Lung (tissue), 12 donors: ENCODE data around the gene GLIS1. TPM values are rescaled to one million over a fixed set of nuclear protein-coding genes. Genes with fewer than 3 reads are reported as not detected.

Experiments used
- ATAC-seq: fragments of 200-7000 bp; cut with Tn5 transposase; one replicate; pipeline ENCODE4 v1.9.1; 2020; ENCODE audit warnings: moderate number of reproducible peaks; ENCODE audit not compliant: insufficient read depth, low FRiP score
- DNase-seq, 3 donors: peaks; one replicate each; pipeline ENCODE4 v3.0.0-alpha.2; 2013 to 2017
- H3K27ac ChIP-seq, 2 donors: one replicate each; pipeline ENCODE4 v1.5.1; 2013; ENCODE audit warnings: mild to moderate bottlenecking in 2 of 2, moderate library complexity in 2 of 2, control low read depth in 1 of 2, inconsistent platforms in 1 of 2, low read depth in 1 of 2, low read length in 1 of 2
- H3K27me3 ChIP-seq, 3 donors: one replicate each; pipeline ENCODE4 v1.5.1; 2013; ENCODE audit warnings: low read length in 2 of 3; ENCODE audit not compliant: control insufficient read depth in 3 of 3, insufficient read depth in 3 of 3
- H3K36me3 ChIP-seq, 4 donors: one replicate each; pipeline ENCODE4 v1.5.1; 2013; ENCODE audit warnings: low read length in 4 of 4, mild to moderate bottlenecking in 1 of 4, moderate library complexity in 1 of 4; ENCODE audit not compliant: control insufficient read depth in 4 of 4, insufficient read depth in 4 of 4
- H3K4me1 ChIP-seq, 5 donors: one replicate each; pipeline ENCODE4 v1.5.1; 2013; ENCODE audit warnings: low read length in 5 of 5, mild to moderate bottlenecking in 2 of 5, moderate library complexity in 1 of 5; ENCODE audit not compliant: control insufficient read depth in 5 of 5, insufficient read depth in 5 of 5
- H3K4me3 ChIP-seq: one replicate; pipeline ENCODE4 v1.5.1; 2013; ENCODE audit warnings: mild to moderate bottlenecking, control low read depth, moderate library complexity
- H3K9ac ChIP-seq, 2 donors: one replicate each; pipeline ENCODE4 v1.5.1; 2013; ENCODE audit warnings: low read length in 2 of 2, control low read depth in 1 of 2; ENCODE audit not compliant: insufficient read depth in 1 of 2
- H3K9me3 ChIP-seq, 4 donors: one replicate each; pipeline ENCODE4 v1.5.1; 2013; ENCODE audit warnings: low read length in 3 of 4, mild to moderate bottlenecking in 1 of 4, moderate library complexity in 1 of 4; ENCODE audit not compliant: control insufficient read depth in 4 of 4, insufficient read depth in 3 of 4
- whole genome bisulfite sequencing, 2 donors: extraction: QIAGEN DNeasy Blood & Tissue Kit; methylation state at CpG; one replicate each; pipeline ENCODE4 v1.1.7; 2013; 5-methylcytosine and 5-hydroxymethylcytosine counted together
- polyA plus RNA-seq, 2 donors: library from polyadenylated mRNA; stranded (reverse); fragments of 200-250 nt; gene quantifications; one replicate each; pipeline ENCODE4 v1.2.1, GENCODE V29; 2013
- total RNA-seq, 2 donors: library from RNA; depleted of rRNA in 1 of 2; stranded (reverse); fragments of >200 nt in 1 of 2; gene quantifications; one replicate each; pipeline ENCODE4 v1.2.1, GENCODE V29; 2014 to 2021
- TF ChIP-seq, protein P1 (sequence below): IDR thresholded peaks from 2 replicates; pipeline ENCODE4 v1.5.1; 2012; ENCODE audit warnings: mild to moderate bottlenecking; ENCODE audit errors: control extremely low read depth, extremely low read depth
- donor health status: control.
- donor health status: control.
- donor health status: Bipolar disorder and iron deficiency.
- donor health status: healthy.
- donor health status: DM: yes; HTN: yes; CAD: no.

Gene GLIS1
- total and polyA plus RNA-seq, 4 donors, result 0.05 to 0.18 (median 0.17) TPM; not detected in 1

DNA sequence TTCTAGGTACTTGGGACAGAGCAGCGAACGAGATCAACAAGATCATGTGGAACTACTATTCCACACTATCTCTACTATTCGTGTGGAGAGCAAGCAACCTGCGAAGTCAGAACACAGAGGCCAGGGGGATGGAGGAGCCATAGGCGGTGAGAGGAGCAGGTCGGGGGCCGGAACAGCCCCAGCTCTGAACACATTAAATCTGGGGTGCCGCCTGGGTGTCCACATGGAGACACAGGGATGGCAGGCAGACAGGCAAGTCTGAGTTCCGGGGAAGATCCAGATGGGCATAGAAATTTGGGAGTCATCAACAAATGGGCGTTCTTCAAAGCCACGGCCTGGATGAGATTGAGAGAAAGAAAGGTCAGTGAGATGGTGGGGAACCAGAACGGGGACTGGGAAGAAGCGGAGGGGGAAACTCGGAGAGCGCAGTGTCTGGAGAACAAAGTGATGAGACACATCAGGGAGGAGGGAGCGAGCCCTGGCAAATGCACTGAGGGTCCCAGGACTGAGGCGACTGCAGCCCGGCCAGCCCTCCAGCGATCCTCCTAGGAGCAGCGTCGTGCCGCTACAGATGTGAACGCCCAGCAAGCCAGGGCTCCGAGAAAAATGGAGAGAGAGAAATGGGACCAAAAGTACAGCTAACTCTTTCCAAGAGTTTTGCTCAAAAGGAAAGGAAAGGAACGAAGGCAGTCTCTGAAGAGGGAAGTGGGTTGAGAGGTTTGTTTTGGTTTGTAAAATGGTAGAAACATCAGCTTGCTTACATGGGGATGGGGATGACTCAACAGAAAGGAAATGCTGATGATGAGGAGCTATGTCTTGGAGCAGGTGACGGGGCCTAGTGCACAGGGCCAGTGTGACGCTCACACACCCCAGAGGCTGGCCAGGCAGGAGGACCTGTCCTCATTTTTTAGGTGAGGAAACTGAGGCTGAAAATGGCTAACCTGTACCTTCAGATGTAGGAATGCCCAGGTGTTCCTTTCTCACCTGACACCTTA, 84.5 kb downstream of the GLIS1 start:
- peak in 1 of 3 donors; percentile 6 for DNase-seq
- H3K36me3 ChIP-seq, result no peaks in the 10 kb centered on the region
- H3K4me1 ChIP-seq, result peaks cover 0 to 5% (median 0%) of the 10 kb centered on the region in 5 donors
- H3K9ac ChIP-seq, result no peak overlapping the region
- 80 to 85% methylated on average over 27 of the region's 27 CpGs for whole genome bisulfite sequencing, 2 donors
- H3K27ac ChIP-seq, result no peak overlapping the region
- H3K27me3 ChIP-seq, result peaks cover 0 to 32% (median 11%) of the 10 kb centered on the region in 3 donors
- peaks cover 0 to 1% (median 0%) of the 10 kb centered on the region in 4 donors for H3K9me3 ChIP-seq
- no peak overlapping the region for H3K4me3 ChIP-seq
- no peak for ATAC-seq
- TF ChIP-seq, protein P1, sequence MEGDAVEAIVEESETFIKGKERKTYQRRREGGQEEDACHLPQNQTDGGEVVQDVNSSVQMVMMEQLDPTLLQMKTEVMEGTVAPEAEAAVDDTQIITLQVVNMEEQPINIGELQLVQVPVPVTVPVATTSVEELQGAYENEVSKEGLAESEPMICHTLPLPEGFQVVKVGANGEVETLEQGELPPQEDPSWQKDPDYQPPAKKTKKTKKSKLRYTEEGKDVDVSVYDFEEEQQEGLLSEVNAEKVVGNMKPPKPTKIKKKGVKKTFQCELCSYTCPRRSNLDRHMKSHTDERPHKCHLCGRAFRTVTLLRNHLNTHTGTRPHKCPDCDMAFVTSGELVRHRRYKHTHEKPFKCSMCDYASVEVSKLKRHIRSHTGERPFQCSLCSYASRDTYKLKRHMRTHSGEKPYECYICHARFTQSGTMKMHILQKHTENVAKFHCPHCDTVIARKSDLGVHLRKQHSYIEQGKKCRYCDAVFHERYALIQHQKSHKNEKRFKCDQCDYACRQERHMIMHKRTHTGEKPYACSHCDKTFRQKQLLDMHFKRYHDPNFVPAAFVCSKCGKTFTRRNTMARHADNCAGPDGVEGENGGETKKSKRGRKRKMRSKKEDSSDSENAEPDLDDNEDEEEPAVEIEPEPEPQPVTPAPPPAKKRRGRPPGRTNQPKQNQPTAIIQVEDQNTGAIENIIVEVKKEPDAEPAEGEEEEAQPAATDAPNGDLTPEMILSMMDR, result no peak

DNA sequence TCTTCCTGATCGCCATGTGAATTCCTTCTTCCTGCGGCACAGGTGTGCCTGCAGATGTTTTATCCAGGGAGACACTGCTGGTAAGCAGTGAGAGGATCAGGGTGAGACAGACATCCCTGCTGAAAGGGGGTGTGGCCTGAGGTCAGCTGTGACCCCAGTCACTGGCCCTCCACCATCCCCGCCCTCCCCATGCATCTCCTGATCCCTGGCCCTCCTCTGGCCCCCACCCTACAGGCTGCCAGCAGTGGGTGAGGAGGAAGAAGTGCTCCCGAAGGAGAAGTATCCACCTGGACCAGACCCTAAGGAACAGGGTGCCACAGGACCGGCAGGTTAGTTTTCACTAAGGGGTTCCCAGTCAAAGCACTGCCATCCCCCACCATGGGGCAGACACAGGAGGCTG, 85.3 kb downstream of the GLIS1 start:
- Histone ChIP-seq H3K36me3 (no peaks in the 10 kb centered on the region), H3K27ac (no peak overlapping the region), H3K27me3 (peaks cover 0 to 32% (median 11%) of the 10 kb centered on the region in 3 donors), H3K4me1 (peaks cover 0 to 10% (median 0%) of the 10 kb centered on the region in 5 donors), H3K9ac (no peak overlapping the region), H3K9me3 (peaks cover 0 to 1% (median 0%) of the 10 kb centered on the region in 4 donors), H3K4me3 (no peak overlapping the region)
- ATAC-seq, result no peak
- DNase-seq, result peak in 1 of 3 donors; percentile 6
- 67 to 85% methylated on average over 5 of the region's 5 CpGs for WGBS, 2 donors
- TF ChIP-seq, protein P1, result no peak

DNA sequence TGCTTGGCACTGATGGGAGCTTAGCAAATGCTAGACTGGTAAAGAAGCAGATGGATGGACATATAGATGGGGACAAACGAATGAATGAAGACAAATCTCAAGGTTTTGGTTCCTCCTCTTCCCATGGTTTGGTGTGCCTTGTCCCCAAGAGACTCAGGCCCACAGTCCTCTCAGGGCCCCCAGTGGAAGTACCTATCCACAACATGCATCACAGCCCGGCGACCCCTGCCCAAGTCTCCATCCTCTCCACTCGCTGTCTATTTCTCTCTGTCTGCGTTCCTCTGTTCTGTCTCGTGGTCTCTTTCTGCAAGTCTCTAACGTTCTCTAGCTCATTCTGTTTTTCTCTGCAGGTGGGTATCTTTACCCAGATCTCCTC, 85.8 kb downstream of the GLIS1 start:
- no peak overlapping the region for H3K9ac ChIP-seq
- H3K9me3 ChIP-seq, result peaks cover 0 to 1% (median 0%) of the 10 kb centered on the region in 4 donors
- ATAC-seq, result no peak
- TF ChIP-seq, protein P1, result no peak
- no peak overlapping the region for H3K27ac ChIP-seq
- 77 to 82% methylated on average over 7 of the region's 7 CpGs for WGBS, 2 donors
- no peaks in the 10 kb centered on the region for H3K36me3 ChIP-seq
- peaks cover 0 to 36% (median 11%) of the 10 kb centered on the region in 3 donors for H3K27me3 ChIP-seq
- H3K4me1 ChIP-seq, result peaks cover 0 to 10% (median 0%) of the 10 kb centered on the region in 5 donors
- H3K4me3 ChIP-seq, result no peak overlapping the region
- no peak for DNase-seq
